NCI-H1436 (cell line): ENCODE data around the gene ENTPD8.
"Not testable (repeated sequence)": the region's sequence is repeated elsewhere in the genome, so short reads cannot be mapped to it uniquely, and the experiment has no call there.

Source experiments
- DNase-seq: peaks from one replicate; lab custom pipeline; 2025; lab: John Stamatoyannopoulos, UW

The ENTPD8 gene

DNA sequence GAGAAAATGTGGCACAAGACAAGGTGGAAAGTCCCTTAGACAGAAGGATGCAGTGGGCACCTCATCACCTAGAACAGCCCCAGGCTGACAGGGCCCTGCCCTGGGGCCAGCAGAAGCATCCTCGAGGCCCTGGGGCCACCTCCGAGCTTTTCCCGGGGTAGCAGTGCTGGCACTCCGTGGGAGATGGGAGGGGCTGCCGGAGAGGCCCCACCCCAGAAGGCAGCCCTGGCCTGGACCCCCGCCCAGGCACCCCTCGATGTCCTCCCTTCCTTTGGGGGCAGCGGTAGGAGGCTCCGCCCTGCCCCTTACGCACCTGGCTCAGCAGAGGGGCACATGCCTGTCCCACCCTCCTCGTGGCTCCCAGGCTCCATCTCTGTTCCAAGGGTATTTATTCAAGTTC lies 35.7 kb upstream of the ENTPD8 start:
- no peak for DNase-seq

DNA sequence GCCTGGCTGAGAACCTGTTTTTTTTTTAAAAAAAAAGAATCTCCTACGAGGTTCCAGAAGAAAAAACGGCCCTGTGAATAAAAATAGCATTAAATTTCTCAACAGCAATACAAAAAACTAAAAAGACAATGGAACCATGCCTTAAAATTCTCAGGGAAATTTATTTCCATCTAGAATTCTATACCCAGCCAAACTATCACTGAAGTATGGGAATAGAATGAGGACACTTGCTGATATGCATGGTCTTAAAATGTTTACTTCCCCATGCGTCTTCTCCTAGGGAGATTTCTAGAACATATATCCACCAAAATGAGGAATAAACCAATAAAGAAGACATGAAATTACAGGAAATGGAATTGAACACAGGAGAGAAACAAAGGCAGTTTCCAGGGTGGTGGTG lies 34.5 kb upstream of the ENTPD8 start:
- DNase-seq: no peak

GRCh38 chr9:137474271-137474670 lies 33.1 kb upstream of the ENTPD8 start:
- DNase-seq: no peak

DNA sequence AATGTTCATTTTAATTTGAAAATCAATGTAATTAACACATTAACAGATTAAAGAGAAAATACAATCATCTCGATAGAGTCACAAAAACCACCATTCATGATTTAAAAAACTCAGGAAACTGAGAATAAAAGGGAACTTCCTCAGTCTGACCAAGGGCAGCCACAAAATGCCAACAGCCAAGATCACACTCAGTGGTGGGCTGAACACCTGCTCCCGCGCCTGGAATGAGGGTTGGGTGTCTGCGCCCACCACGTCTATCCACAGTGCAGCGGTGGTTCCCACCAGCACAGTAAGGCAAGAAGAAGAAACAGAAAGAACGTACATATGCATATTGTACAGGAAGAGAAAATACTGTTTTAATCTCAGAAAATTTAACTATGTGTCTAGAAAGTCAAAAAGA lies 29.6 kb upstream of the ENTPD8 start:
- no peak for DNase-seq

- DNase-seq: no peak
Observed at GRCh38 chr9:137467896-137468295, 26.7 kb upstream of the ENTPD8 start.

DNA sequence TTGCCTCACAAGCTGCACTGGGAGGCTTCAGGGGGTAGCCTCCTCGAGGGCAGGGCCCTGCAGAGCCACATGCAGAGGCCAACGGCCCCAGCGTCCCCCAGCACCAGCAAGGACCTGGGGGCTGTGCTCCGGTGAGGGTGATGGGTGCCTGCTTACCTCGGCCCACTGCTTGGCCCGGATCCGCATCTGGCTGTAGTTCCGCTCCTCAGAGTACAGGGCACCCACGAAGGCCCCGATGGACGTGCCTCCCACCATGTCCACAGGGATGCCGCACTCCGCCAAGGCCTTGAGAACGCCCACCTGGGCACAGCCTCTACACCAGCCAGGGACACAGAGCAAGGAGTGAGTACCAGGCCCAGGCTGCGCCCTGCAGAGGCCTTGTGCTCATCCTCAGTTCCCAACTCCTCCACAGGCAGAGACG lies 26.0 kb upstream of the ENTPD8 start:
- no peak for DNase-seq

- DNase-seq: not testable (repeated sequence)
Observed at GRCh38 chr9:137466389-137467085, 25.4 kb upstream of the ENTPD8 start.

DNA sequence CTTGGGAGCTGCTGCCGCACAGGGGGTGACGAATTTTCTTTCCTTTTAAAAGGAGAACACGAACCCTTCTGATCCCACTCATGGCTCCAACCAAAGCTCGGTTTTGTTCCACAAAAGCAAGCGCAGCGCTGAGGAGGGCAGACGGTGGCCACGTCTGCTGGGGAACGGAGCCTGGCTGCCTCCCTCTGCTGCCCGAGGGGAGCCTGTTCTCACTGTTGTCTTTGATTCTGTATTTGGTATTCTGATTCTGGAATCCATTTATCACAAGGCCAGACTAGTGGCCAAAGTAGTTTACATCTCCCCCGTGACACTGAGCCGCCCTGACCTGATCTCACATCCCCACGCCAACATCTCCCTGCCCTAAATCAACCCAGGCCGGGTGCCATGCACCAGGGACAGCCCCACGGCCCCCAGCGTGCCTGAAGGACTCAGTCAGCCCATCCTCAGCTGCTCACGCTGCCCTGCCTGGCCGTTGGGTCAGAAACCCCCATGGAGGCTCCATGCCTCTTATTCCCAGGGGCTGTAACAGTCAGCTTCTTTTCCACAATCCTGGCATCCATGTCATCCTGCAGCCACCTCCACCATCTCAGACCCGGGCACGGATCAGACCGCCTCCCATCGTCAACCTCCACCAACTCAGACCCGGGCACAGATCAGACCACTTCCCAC lies 24.7 kb upstream of the ENTPD8 start:
- DNase-seq: no peak

DNA sequence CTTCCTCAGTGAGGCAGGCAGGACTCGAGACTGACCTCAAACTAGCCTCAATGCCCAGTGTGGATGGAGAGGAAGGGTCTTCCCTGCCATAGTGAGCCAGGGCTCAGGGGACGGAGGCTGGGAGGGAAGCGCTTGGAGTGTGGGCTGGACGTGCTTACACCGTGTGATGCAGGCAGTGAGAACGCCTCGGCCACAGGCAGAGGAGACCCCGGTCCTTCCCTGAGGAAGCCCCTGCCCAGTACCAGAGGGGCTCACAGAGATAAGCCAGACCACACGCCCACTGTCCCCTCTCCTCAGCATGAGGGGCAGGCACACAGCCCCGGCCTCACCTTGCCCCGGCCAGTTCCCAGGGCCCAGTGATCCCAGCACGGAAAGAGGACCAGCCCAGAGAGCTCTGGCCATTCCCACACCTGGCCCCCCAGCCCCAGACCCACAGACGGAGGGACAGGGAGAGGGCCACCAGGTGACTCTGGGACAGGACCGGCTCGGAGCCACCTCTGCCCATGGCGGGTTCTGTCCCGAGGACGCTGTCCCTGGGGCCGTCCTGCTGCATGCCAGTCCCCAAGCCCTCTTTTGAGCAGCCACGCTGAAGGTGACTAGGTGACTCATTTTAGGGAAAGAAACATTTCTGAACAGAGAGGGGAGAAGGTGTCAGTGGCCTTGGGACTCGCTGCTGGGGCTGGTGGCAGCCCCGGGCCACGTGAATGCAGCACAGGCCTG lies 24.0 kb upstream of the ENTPD8 start:
- DNase-seq: no peak

GRCh38 chr9:137464291-137464999 lies 23.3 kb upstream of the ENTPD8 start:
- no peak for DNase-seq

GRCh38 chr9:137463931-137464290 lies 22.8 kb upstream of the ENTPD8 start:
- no peak for DNase-seq

- DNase-seq: no peak
Observed at GRCh38 chr9:137462986-137463930, 22.1 kb upstream of the ENTPD8 start.

GRCh38 chr9:137462396-137462985 lies 21.3 kb upstream of the ENTPD8 start:
- no peak for DNase-seq

DNA sequence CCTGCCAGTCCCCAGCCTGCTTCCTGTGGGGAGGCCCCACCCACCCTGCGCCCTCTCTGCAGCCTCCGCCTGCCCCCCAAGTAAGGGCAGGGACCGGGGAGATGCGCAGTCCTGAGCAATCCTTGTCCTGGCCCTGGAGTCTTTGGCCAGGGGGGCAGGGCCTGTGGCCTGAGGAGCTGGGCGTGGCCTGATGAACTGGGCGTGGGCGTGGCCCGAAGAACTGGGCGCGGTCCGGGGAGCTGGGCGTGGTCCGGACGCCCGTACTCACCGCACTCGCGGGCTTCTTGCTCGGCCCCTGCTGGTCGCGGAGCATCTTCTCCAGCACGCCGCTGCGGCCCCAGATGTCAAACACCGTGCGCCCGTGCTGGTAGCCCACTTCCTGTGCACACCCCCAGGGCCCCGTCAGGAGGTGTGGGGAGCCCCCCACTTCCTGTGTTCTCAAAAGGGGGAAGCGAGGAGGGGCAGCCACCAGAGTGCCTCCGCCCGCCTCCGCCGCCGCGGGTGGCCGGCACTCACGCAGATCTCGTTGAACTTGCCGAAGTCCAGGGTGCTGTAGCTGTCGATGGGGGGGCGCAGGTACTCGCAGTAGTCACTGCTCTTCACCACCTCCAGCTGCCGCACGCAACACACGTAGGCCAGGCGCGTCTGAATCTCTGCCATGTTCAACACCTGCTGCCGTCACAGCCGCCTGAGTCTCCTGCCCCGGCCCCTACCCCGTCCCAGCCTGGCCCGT lies 20.7 kb upstream of the ENTPD8 start:
- no peak for DNase-seq

GRCh38 chr9:137461316-137461662 lies 20.1 kb upstream of the ENTPD8 start:
- DNase-seq: no peak

DNA sequence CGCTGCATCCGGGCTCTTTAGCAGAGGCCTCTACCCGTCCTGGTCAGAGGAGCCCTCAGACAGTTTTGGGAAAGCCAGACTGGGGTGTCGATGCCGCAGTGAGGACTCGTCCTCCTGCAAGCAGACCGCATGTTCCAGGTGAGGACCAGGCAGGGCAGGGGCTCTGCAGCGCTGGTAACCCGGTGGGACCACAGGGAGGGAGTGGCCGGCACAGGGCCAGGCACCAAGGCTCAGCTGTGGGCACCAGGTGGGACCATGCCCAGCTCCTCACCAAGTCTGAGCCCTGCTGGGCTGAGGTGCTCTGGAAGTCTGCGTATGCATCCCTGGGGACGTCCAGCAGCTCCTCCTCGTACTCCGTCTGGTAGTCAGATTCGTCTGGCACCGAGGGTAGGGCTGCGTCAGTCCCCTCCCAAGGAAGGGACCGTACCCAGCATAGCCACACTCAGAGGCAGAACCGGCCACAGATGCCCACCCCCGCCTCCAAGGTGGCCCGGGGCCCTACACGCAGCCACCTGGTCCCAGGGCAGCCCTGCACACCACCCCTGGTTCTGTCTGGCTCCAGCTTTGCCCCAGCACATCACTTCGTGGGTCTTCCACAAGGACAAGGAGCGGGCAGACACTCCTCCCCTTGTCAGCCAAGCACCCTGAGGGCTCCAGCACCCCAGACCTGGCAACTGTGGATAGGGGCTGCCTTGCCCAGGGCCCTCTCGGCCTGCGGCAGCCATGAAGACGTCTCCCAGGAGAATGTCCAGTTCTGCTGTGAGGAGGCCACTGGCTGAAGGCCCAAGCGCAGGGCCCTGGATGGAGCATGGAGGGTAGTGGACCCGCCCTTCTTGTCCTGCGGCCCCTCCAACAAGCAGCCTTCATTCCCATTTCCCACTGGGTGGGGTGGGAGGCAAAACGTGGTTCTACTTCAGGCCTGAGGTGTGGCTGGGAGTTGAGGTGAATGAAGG lies 19.5 kb upstream of the ENTPD8 start:
- DNase-seq: no peak

DNA sequence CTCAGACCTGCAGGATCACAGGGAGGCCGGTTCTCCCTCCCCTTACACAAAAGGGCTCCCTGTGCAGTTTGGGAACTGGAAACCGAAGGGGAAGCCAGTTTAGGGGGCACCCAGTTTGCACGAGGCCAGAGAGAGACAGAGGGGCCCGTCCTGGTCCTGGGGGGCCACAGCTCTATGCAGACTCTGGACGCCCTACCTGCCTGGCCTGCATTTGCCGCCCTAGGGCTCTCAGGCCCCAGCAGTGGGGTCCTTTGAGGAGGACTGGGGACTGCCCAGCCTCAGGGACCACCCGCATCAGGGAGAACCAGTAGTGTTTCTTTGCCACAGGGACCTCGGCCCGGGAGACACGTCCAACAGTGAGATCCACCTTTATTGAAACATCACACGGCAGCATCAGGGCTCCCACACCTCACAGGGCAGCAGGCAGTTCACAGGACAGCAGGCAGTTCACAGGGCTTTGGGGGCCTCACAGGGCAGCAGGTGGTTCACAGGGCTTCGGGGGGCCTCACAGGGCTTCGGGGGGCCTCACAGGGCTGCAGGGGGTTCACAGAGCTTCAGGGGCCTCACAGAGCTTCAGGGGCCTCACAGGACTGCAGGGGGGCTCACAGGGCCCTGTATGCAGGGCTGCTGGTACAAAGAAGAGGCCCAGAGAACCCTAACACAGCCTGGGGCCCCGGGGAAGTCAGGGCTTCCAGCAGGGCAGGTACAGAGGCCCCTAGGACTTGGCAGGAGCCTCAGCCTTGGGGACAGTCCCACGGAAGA lies 18.6 kb upstream of the ENTPD8 start:
- no peak for DNase-seq

GRCh38 chr9:137459152-137459600 lies 18.0 kb upstream of the ENTPD8 start, which contains the start of gene NSMF:
Gene NSMF, minus strand, starts transcription at chr9:137459334. Its CDS starts 232 bp downstream, at chr9:137459102.
- peak; percentile 91 for DNase-seq
